Hematopoietic multipotent progenitor cell treated with erythropoietin and hydrocortisone succinate and interleukin-3 and kit ligand, for 17 days (in vitro differentiated cells): ENCODE measurements around the gene MPEG1.

Experiments used
- DNase-seq: peaks from one replicate; pipeline ENCODE4 v3.0.0-alpha.2; 2015; ENCODE audit warnings: low spot score

Gene MPEG1

GRCh38 chr11:59212744-59213631 lies at the start of gene MPEG1:
Gene MPEG1, minus strand, starts transcription at chr11:59212927. Its CDS starts 62 bp downstream, at chr11:59212865.
- no peak for DNase-seq

- no peak for DNase-seq
Observed at GRCh38 chr11:59262177-59262818, 49.6 kb upstream of the MPEG1 start.

- DNase-seq: no peak
Observed at GRCh38 chr11:59261150-59261549, 48.4 kb upstream of the MPEG1 start.

- no peak for DNase-seq
Observed at GRCh38 chr11:59259867-59260475, 47.2 kb upstream of the MPEG1 start.

- DNase-seq: no peak
Observed at GRCh38 chr11:59259047-59259446, 46.3 kb upstream of the MPEG1 start.

- no peak for DNase-seq
Observed at GRCh38 chr11:59255281-59255680, 42.6 kb upstream of the MPEG1 start.

- no peak for DNase-seq
Observed at GRCh38 chr11:59254286-59254685, 41.6 kb upstream of the MPEG1 start.

GRCh38 chr11:59253001-59253400 lies 40.3 kb upstream of the MPEG1 start:
- no peak for DNase-seq

- DNase-seq: no peak
Observed at GRCh38 chr11:59249535-59249934, 36.8 kb upstream of the MPEG1 start.

GRCh38 chr11:59247531-59248227 lies 35.0 kb upstream of the MPEG1 start:
- no peak for DNase-seq

GRCh38 chr11:59243633-59244032 lies 30.9 kb upstream of the MPEG1 start:
- no peak for DNase-seq

GRCh38 chr11:59240322-59240721 lies 27.6 kb upstream of the MPEG1 start:
- no peak for DNase-seq

- DNase-seq: no peak
Observed at GRCh38 chr11:59226396-59226795, 13.7 kb upstream of the MPEG1 start.

GRCh38 chr11:59225017-59225416 lies 12.3 kb upstream of the MPEG1 start:
- DNase-seq: no peak

- no peak for DNase-seq
Observed at GRCh38 chr11:59224351-59224928, 11.7 kb upstream of the MPEG1 start.

GRCh38 chr11:59223611-59224010 lies 10.9 kb upstream of the MPEG1 start:
- DNase-seq: no peak

- DNase-seq: no peak
Observed at GRCh38 chr11:59223177-59223576, 10.4 kb upstream of the MPEG1 start.

- DNase-seq: no peak
Observed at GRCh38 chr11:59222464-59223060, 9.8 kb upstream of the MPEG1 start.

GRCh38 chr11:59221441-59221840 lies 8.7 kb upstream of the MPEG1 start:
- DNase-seq: no peak

- no peak for DNase-seq
Observed at GRCh38 chr11:59219836-59220235, 7.1 kb upstream of the MPEG1 start.

- no peak for DNase-seq
Observed at GRCh38 chr11:59218893-59219292, 6.2 kb upstream of the MPEG1 start.

GRCh38 chr11:59218319-59218718 lies 5.6 kb upstream of the MPEG1 start:
- DNase-seq: no peak
